H54 (cell line): Measurements from ENCODE around the gene TLL2.

Experiments
- DNase-seq: peaks from one replicate; pipeline ENCODE4 v3.0.0; 2011; ENCODE audit warnings: low spot score, mixed read lengths; ENCODE audit not compliant: insufficient read length
- FAIRE-seq: peaks from 3 replicates; lab custom pipeline; 2011; peaks lifted over from hg19 to GRCh38; lab: Jason Lieb, UNC
- POLR2A ChIP-seq: IDR thresholded peaks from 2 replicates; pipeline ENCODE4 v1.6.1; 2011; ENCODE audit warnings: low read depth, mild to moderate bottlenecking, low read length

TLL2 gene

GRCh38 chr10:96463562-96463961 is 50.2 kb downstream of the TLL2 start:
- no peak for TF ChIP-seq POLR2A
- DNase-seq: no peak
- no peak for FAIRE-seq

GRCh38 chr10:96462606-96463151 is 51.0 kb downstream of the TLL2 start:
- no peak for DNase-seq
- no peak for TF ChIP-seq POLR2A
- FAIRE-seq: no peak

- no peak for TF ChIP-seq POLR2A
- FAIRE-seq (no peak), DNase-seq (no peak)
These were observed 53.4 kb downstream of the TLL2 start for GRCh38 chr10:96460316-96460715.

- FAIRE-seq (no peak), DNase-seq (no peak)
- TF ChIP-seq POLR2A: no peak
These were observed 56.4 kb downstream of the TLL2 start for GRCh38 chr10:96457341-96457740.

GRCh38 chr10:96456296-96456840 is 57.4 kb downstream of the TLL2 start:
- TF ChIP-seq POLR2A: no peak
- FAIRE-seq (no peak), DNase-seq (no peak)

- TF ChIP-seq POLR2A: no peak
- FAIRE-seq (no peak), DNase-seq (no peak)
These were observed 59.7 kb downstream of the TLL2 start for GRCh38 chr10:96453856-96454583.

GRCh38 chr10:96452494-96453153 is 61.1 kb downstream of the TLL2 start:
- no peak for FAIRE-seq

GRCh38 chr10:96450529-96451207 is 63.1 kb downstream of the TLL2 start:
- DNase-seq: no peak
- no peak for FAIRE-seq
- no peak for TF ChIP-seq POLR2A

More at GRCh38 chr10:96452494-96453153, 61.1 kb downstream of the TLL2 start:
- TF ChIP-seq POLR2A: no peak
- no peak for DNase-seq

- TF ChIP-seq POLR2A: no peak
- DNase-seq (no peak), FAIRE-seq (no peak)
These were observed 65.2 kb downstream of the TLL2 start for GRCh38 chr10:96448558-96448957.

GRCh38 chr10:96448021-96448457 is 65.7 kb downstream of the TLL2 start:
- no peak for TF ChIP-seq POLR2A
- FAIRE-seq: no peak
- peak; percentile 14 for DNase-seq

GRCh38 chr10:96446966-96447596 is 66.6 kb downstream of the TLL2 start:
- DNase-seq (no peak), FAIRE-seq (no peak)
- no peak for TF ChIP-seq POLR2A

GRCh38 chr10:96441987-96442643 is 71.6 kb downstream of the TLL2 start:
- TF ChIP-seq POLR2A: no peak
- no peak for DNase-seq
- no peak for FAIRE-seq
